Measurements from ENCODE around the gene MAP7. TPM values are rescaled to one million over a fixed set of nuclear protein-coding genes. Genes with fewer than 3 reads are reported as not detected.
"Not testable (repeated sequence)": the region's sequence is repeated elsewhere in the genome, so short reads cannot be mapped to it uniquely, and the experiment has no call there.

Gene MAP7
- total and polyA plus RNA-seq, 9 of the 15 experiments (the other 6 are each of a cell fraction or from before 2014, with no cell fraction given), result 0.76 to 7.7 (median 3.9) TPM

- TF ChIP-seq MGA (IDR thresholded peaks at IDR 0.05), result no peak
Measured at GRCh38 chr6:136396908-136397307, 153.3 kb downstream of the MAP7 start (continued).

GRCh38 chr6:136390959-136391358 lies 159.3 kb downstream of the MAP7 start:
- H3K4me2 ChIP-seq (ENCODE audit: insufficient read depth, low read length); H3K9me3 ChIP-seq (replicated peaks; ENCODE audit: control insufficient read depth, insufficient read depth, low read depth, low read length); H3K9me1 ChIP-seq (ENCODE audit: control insufficient read depth, insufficient read depth, low read length); ATAC-seq; DNase-seq (ENCODE audit: extremely low read depth in 1 of 4, low spot score in 3 of 4); intact Hi-C loops (cut with micrococcal nuclease); in situ Hi-C loops (cut with MboI); H3K27me3 ChIP-seq (ENCODE audit: control insufficient read depth in 2 of 2, insufficient read depth in 2 of 2, low read length in 2 of 2); H3K79me2 ChIP-seq (ENCODE audit: control insufficient read depth, insufficient read depth, low read length); CTCF ChIA-PET (ENCODE audit: low intra/inter-chr PET ratio); FAIRE-seq; POLR2A ChIA-PET; H3K9ac ChIP-seq (ENCODE audit: insufficient read depth in 1 of 2, low read depth in 2 of 2, low read length in 2 of 2); H3K4me3 ChIP-seq; H3K27ac ChIP-seq (ENCODE audit: extremely low read depth, low read depth, low read length); H3K4me1 ChIP-seq (replicated peaks in 1 of 2; ENCODE audit: control insufficient read depth in 2 of 2, insufficient read depth in 2 of 2, low read length in 2 of 2); H3K36me3 ChIP-seq (ENCODE audit: control insufficient read depth, insufficient read depth, low read length); BruUV-seq (replicated peaks); H4K20me1 ChIP-seq (replicated peaks; ENCODE audit: control insufficient read depth, insufficient read depth, low read length); H2AFZ ChIP-seq (ENCODE audit: low read depth, low read length): not testable (repeated sequence)
- 5% methylated on average over 1 of the region's 2 CpGs for WGBS (ENCODE audit: insufficient coverage, low coverage, missing lambda C conversion rate)
